GM10266 (cell line): ENCODE results near the gene IGF1.

Experiments used
- DNase-seq: peaks from one replicate; pipeline ENCODE4 v3.0.0; 2012; ENCODE audit errors: extremely low spot score
- CTCF ChIP-seq: IDR thresholded peaks from 2 replicates; pipeline ENCODE4 v1.5.1; 2012; ENCODE audit warnings: mild to moderate bottlenecking, low read depth; ENCODE audit not compliant: control insufficient read depth, insufficient read depth; ENCODE audit errors: missing control alignments

IGF1 gene

GRCh38 chr12:102390068-102390467 is 90.3 kb downstream of the IGF1 start:
- TF ChIP-seq CTCF: no peak
- no peak for DNase-seq

GRCh38 chr12:102388469-102388868 is 91.9 kb downstream of the IGF1 start:
- no peak for DNase-seq
- TF ChIP-seq CTCF: no peak

- TF ChIP-seq CTCF: no peak
- no peak for DNase-seq
These were observed 95.0 kb downstream of the IGF1 start for GRCh38 chr12:102385343-102385742.

GRCh38 chr12:102379346-102380162 is 100.8 kb downstream of the IGF1 start:
- no peak for DNase-seq
- TF ChIP-seq CTCF: no peak

GRCh38 chr12:102376781-102377180 is 103.6 kb downstream of the IGF1 start:
- TF ChIP-seq CTCF: no peak
- DNase-seq: no peak

GRCh38 chr12:102376181-102376747 is 104.1 kb downstream of the IGF1 start:
- DNase-seq: no peak
- no peak for TF ChIP-seq CTCF

GRCh38 chr12:102374190-102374589 is 106.2 kb downstream of the IGF1 start:
- no peak for DNase-seq
- no peak for TF ChIP-seq CTCF
